ENCODE results near the gene ITGBL1. TPM values are rescaled to one million over a fixed set of nuclear protein-coding genes. Genes with fewer than 3 reads are reported as not detected.

The ITGBL1 gene
- total RNA-seq, 2 experiments from 2014 or later = not detected

DNA sequence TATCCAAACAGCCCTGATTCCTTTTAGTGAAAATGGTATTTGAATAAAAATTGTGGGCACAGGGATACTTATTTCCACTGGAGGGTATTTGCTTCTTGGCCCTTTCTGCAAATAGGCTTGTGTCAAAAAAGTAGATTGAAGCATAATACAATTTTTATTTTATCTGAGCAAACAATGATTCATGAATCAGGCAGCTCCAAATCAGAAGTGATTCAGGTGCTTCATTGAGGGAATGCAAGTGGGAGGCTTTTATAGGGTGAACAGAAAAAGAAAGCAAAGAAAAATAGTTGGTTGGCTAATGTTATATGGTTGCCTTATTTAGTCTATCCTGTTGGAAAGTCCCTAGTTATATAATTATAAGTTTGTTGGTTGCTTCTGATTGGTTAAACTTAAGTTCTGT, 117.9 kb downstream of the ITGBL1 start:
- no peaks in the 10 kb centered on the region for H3K4me1 Mint-ChIP-seq
- H3K27me3 Mint-ChIP-seq = peaks cover 6% of the 10 kb centered on the region
- CTCF ChIA-PET = no interaction called here
- no peak overlapping the region for H3K27ac Mint-ChIP-seq
- no peak overlapping the region for H3K4me3 Mint-ChIP-seq
- no peaks in the 10 kb centered on the region for H3K36me3 Mint-ChIP-seq (ENCODE audit: low read depth)
- H3K9me3 Mint-ChIP-seq = no peaks in the 10 kb centered on the region
- POLR2A ChIA-PET = no interaction called here
- DNase-seq = no peak

DNA sequence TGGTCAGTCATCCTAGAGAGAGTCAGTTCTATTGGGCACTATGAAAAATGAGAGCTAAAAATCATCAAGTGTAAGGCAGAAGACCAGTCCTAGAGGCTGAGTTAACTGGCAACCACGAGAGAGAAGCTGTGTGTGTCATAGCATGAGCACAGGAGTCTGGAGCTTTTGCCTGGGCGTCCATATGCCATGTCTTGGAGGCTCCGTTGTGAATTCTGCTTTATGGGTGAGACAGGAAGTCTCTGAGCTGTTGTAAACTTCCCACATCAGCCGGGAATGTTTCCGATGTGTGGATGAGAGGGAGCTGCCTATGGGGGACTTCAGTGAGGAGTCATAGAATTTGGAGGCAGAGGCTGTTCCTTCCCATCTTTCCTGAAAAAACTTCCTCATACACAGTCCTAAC, 120.0 kb downstream of the ITGBL1 start:
- Mint-ChIP-seq H3K27ac (no peak overlapping the region), H3K27me3 (peaks cover 6% of the 10 kb centered on the region), H3K36me3 (ENCODE audit: low read depth) (no peaks in the 10 kb centered on the region), H3K4me1 (no peaks in the 10 kb centered on the region), H3K4me3 (no peak overlapping the region), H3K9me3 (no peaks in the 10 kb centered on the region)
- ChIA-PET CTCF (no interaction called here), POLR2A (no interaction called here)
- DNase-seq = no peak

DNA sequence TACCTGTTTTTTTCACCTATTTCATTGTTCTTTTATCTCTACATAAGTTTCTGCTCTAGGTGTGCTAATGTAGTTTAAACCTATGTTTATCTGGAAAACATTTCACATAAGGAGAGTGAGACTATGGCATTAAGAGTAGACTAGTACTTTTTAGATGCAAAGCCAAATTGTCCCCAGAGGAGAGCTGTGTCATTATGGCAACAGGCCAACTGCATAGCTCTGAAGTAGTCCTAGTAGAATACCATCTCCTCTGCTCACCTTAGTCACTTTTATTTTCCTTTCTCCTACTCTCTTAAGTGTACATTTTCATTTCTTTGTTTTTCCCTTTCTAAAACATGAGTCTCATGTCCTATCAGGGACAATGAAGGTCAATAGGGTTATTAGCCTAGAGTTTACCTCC, 123.1 kb downstream of the ITGBL1 start:
- Mint-ChIP-seq H3K4me3 (no peak overlapping the region), H3K4me1 (no peaks in the 10 kb centered on the region), H3K27ac (no peak overlapping the region), H3K36me3 (ENCODE audit: low read depth) (no peaks in the 10 kb centered on the region), H3K27me3 (peaks cover 6% of the 10 kb centered on the region), H3K9me3 (no peaks in the 10 kb centered on the region)
- no peak for DNase-seq
- CTCF ChIA-PET = no interaction called here
- POLR2A ChIA-PET = no interaction called here

DNA sequence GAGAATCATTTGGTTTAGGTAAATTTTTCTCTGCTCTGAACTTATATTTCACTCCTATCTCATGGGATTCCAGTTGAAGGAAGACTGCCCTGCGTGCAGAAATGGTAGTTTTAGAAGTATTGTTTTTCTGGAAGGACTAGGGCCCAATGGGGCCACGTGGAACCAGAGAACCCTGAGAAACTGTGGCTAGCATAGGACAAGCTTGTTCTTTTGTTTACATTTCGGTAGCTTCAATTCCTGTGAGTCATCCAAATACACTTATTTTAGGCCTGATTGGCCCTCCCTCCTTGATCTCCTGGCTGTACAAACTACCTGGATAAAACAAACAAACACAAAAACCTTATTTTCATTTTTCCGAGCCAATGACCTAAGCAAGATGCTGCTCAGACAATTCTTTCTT, 124.0 kb downstream of the ITGBL1 start:
- POLR2A ChIA-PET = no interaction called here

DNA sequence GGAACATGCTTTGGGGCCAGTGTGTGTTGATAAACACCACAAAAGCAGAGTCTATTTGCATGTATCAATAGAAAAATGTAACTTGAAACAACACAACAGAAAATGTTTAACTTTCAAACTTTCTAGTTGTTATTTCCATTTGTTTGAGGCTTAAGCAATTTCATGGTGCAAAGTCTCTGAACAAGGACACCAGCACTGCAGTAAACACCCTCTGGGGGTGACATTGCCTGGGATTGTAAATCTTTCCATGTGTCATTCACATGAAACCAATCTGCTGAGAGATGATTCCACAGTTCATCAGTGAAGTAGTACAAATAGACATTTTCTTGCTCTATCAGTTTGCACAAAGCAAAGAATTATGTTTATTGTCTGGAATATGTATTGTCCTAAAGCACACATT, 124.5 kb downstream of the ITGBL1 start:
- Mint-ChIP-seq H3K4me3 (no peak overlapping the region), H3K36me3 (ENCODE audit: low read depth) (no peaks in the 10 kb centered on the region), H3K9me3 (no peaks in the 10 kb centered on the region), H3K4me1 (no peaks in the 10 kb centered on the region), H3K27ac (no peak overlapping the region), H3K27me3 (peaks cover 6% of the 10 kb centered on the region)
- CTCF ChIA-PET = no interaction called here
- POLR2A ChIA-PET = no interaction called here
- no peak for DNase-seq

More for the DNA sequence above, 124.0 kb downstream of the ITGBL1 start:
- CTCF ChIA-PET = no interaction called here
- no peak overlapping the region for H3K4me3 Mint-ChIP-seq
- no peaks in the 10 kb centered on the region for H3K4me1 Mint-ChIP-seq
- no peaks in the 10 kb centered on the region for H3K36me3 Mint-ChIP-seq (ENCODE audit: low read depth)
- peaks cover 6% of the 10 kb centered on the region for H3K27me3 Mint-ChIP-seq
- DNase-seq = no peak
- no peaks in the 10 kb centered on the region for H3K9me3 Mint-ChIP-seq
- no peak overlapping the region for H3K27ac Mint-ChIP-seq

DNA sequence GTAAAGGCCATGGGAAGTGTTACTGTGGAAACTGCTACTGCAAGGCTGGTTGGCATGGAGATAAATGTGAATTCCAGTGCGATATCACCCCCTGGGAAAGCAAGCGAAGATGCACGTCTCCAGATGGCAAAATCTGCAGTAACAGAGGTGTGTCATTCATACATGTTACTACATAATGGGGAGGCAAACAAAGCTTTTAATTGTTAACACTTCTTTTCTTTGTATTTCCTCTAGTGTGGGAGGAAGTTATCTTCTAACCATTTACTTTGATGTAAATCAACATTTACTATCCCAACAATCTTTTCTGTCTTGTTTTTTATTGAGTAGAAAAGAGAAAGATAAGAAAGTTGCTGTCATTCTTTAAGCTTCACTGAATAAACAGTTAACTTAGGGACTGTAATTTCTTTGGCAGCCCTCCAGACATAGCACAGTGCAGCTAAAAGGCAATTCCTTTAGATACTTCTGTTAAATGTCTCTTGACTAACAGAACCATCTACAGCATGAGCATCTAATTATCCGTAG, 126.9 kb downstream of the ITGBL1 start:
- H3K27ac Mint-ChIP-seq = no peak overlapping the region
- ChIA-PET POLR2A (no interaction called here), CTCF (no interaction called here)
- DNase-seq = no peak
- H3K4me1 Mint-ChIP-seq = no peaks in the 10 kb centered on the region
- no peak overlapping the region for H3K4me3 Mint-ChIP-seq
- no peaks in the 10 kb centered on the region for H3K36me3 Mint-ChIP-seq (ENCODE audit: low read depth)
- H3K27me3 Mint-ChIP-seq = peaks cover 6% of the 10 kb centered on the region
- no peaks in the 10 kb centered on the region for H3K9me3 Mint-ChIP-seq

DNA sequence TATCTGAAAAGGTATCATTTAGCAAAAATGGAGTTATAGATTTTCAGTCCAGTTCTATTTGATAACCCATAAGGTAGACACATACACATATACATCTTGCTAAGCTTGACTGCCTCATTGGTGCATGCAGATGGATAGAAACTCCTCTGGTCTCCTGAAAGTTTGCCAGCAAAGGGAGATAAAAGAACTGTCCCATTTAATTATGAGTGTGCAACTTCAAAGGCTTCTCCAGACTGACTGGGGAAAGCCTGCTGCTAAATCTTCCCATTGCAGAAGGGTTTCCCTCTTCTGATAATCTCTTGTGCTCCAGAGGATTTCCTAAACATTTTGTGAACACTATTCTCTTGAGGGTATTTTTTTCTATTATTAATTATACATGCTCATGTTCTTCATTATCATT, 131.9 kb downstream of the ITGBL1 start:
- H3K4me3 Mint-ChIP-seq = no peak overlapping the region
- peaks cover 6% of the 10 kb centered on the region for H3K27me3 Mint-ChIP-seq
- ChIA-PET CTCF (no interaction called here), POLR2A (no interaction called here)
- no peaks in the 10 kb centered on the region for H3K9me3 Mint-ChIP-seq
- H3K4me1 Mint-ChIP-seq = no peaks in the 10 kb centered on the region
- H3K36me3 Mint-ChIP-seq (ENCODE audit: low read depth) = no peaks in the 10 kb centered on the region
- DNase-seq = no peak
- no peak overlapping the region for H3K27ac Mint-ChIP-seq

DNA sequence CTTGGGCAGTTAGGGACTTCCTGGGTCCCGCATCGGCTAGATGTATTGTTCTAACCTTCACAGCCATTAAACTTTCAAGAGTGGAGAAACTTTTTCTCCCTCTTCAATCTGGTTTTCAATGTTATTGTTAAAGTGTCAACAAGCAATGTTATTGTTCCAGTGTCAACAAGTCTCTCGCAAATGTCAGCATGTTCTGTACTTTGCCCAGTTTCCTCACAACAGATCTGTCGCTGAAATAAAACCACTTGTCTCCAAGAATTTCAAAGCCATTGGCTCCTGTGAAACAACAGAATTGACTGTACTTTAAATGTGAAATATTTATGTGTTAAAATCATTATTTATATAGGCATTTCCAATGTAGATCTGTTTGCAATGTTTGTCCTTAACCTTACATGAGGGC, 138.0 kb downstream of the ITGBL1 start:
- ChIA-PET POLR2A (no interaction called here), CTCF (no interaction called here)
- Mint-ChIP-seq H3K36me3 (ENCODE audit: low read depth) (no peaks in the 10 kb centered on the region), H3K4me3 (no peak overlapping the region), H3K27me3 (peaks cover 3% of the 10 kb centered on the region), H3K9me3 (no peaks in the 10 kb centered on the region), H3K27ac (no peak overlapping the region), H3K4me1 (no peaks in the 10 kb centered on the region)
- no peak for DNase-seq

DNA sequence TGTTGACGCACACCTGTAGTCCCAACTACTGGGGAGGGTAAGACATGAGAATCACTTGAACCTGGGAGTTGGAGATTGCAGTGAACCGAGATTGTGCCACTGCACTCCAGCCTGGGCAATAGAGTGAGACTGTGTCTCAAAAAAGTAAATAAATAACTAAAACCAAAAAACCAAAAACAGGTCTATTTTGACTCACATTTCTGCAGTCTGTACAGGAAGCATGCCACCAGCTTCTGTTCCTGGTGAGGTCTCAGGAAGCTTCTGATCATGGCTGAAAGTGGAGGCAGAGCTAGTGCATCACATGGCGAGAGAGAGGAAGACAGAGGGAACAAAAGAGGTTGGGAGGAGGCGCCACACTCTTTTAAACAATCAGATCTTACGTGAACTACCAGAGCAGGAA, 142.5 kb downstream of the ITGBL1 start:
- H3K27me3 Mint-ChIP-seq = peaks cover 3% of the 10 kb centered on the region
- POLR2A ChIA-PET = no interaction called here
- no peak for DNase-seq
- no peaks in the 10 kb centered on the region for H3K36me3 Mint-ChIP-seq (ENCODE audit: low read depth)
- no peak overlapping the region for H3K4me3 Mint-ChIP-seq
- no peaks in the 10 kb centered on the region for H3K4me1 Mint-ChIP-seq
- H3K9me3 Mint-ChIP-seq = no peaks in the 10 kb centered on the region
- H3K27ac Mint-ChIP-seq = no peak overlapping the region
- CTCF ChIA-PET = no interaction called here

DNA sequence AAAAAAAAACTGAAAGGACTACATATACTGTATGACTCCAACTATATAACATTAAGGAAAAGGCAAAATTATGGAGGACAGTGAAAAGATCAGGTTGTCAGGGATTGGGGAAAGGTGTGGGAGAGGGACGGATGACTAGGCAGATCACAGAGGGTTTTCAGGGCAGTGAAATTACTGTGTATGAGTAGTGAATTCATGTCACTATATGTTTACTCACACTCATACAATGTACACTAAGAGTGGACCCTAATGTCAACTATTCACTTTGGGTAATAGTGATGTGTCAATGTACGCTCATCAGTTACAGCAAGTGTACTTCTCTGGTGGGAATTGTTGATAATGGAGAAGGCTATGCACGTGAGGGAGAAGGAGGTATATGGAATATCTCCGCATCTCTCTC, 144.3 kb downstream of the ITGBL1 start:
- ChIA-PET CTCF (no interaction called here), POLR2A (no interaction called here)
- DNase-seq = no peak
- H3K27me3 Mint-ChIP-seq = peaks cover 5% of the 10 kb centered on the region
- no peaks in the 10 kb centered on the region for H3K36me3 Mint-ChIP-seq (ENCODE audit: low read depth)
- H3K27ac Mint-ChIP-seq = no peak overlapping the region
- no peaks in the 10 kb centered on the region for H3K4me1 Mint-ChIP-seq
- H3K4me3 Mint-ChIP-seq = no peak overlapping the region
- no peaks in the 10 kb centered on the region for H3K9me3 Mint-ChIP-seq

DNA sequence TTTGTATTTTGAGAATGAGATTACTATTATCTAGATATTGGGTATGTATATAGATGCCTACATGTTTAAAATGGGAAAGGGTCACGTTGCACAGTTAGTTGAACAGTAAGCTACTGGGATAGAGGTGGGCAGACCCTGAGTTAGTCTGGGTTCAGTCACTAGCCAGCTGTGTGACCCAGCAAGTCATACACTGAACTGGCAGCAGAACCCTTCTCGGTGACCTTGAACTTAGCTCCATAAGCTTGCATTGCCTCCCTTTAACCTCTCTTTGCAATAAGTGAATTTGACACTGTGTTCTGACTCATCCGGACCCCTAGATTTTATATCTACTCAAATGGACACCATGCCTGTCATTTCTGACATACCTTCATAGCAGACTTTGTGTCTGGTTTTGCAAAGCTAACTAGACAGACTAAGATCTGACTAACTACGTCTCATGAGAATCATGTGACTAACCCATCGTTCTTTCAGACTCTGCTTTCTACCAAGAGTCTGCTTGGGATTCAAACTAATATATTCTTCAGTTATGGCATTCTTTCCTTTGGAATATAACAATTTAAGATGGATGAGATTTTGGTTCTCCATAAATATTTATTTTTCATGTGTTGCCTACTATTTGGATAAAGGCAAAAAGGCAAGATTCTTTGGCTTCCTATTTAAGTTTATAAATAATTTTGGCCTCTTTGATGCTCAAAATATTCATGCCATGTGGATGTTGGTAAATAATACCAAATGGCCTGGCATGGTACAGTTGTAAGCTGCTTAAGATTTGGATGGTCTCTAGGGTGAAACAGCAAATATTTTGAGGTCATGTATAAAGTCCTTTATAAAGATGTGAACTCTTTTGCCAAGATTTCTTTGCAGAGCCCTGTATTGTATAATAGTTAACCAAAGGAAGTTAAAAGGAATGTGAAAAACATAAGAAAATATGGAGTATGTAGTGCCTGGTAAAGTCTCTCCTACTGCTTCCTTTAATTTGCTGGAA, 159.3 kb downstream of the ITGBL1 start:
- no peaks in the 10 kb centered on the region for H3K9me3 Mint-ChIP-seq
- no peaks in the 10 kb centered on the region for H3K36me3 Mint-ChIP-seq (ENCODE audit: low read depth)
- H3K27me3 Mint-ChIP-seq = peaks cover 8% of the 10 kb centered on the region
- H3K27ac Mint-ChIP-seq = no peak overlapping the region
- H3K4me1 Mint-ChIP-seq = no peaks in the 10 kb centered on the region
- DNase-seq = no peak
- H3K4me3 Mint-ChIP-seq = no peak overlapping the region
- ChIA-PET POLR2A (no interaction called here), CTCF (no interaction called here)

DNA sequence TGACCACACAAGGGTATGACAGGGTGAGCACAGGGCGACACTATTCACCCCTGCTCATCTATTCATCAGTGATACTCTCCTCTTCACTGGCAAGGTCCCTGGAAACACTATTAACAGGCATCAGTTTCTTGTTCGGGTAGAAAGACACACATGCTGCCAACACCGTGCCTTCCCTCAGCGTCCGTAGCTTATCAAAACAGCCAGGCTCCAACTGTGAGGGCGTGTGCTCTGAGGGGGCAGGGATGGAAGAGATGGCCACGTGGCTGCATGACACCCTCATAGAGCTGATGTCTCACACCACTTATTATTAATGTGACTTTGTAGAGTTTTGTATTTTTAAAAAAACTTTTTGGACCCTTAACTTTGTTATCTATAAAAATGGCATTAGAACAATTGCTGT, 160.3 kb downstream of the ITGBL1 start:
- H3K9me3 Mint-ChIP-seq = no peaks in the 10 kb centered on the region
- no peak overlapping the region for H3K27ac Mint-ChIP-seq
- ChIA-PET POLR2A (no interaction called here), CTCF (no interaction called here)
- H3K4me1 Mint-ChIP-seq = no peaks in the 10 kb centered on the region
- H3K4me3 Mint-ChIP-seq = no peak overlapping the region
- H3K36me3 Mint-ChIP-seq (ENCODE audit: low read depth) = no peaks in the 10 kb centered on the region
- H3K27me3 Mint-ChIP-seq = peaks cover 6% of the 10 kb centered on the region
- no peak for DNase-seq

DNA sequence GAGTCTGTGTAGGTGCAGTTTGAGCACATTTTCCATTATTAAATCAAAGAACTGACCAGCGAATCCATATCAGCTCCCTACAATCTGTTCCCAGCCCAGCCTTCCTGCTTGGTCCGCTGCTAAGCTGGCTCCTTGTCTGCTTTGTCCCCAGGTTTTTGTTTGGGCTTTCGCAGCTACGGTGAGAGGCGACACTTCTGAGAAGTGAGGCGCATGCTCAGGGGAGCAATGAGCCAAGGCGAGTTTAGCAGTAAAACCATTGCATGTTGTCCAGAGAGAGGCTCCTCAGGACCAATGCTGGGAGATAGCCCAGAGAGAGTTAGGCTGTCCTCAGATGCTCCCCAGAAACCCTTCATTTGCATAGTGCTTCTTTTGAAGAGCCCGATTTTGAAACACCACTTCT, 162.0 kb downstream of the ITGBL1 start:
- Mint-ChIP-seq H3K4me3 (no peak overlapping the region), H3K9me3 (no peaks in the 10 kb centered on the region), H3K4me1 (no peaks in the 10 kb centered on the region), H3K27ac (no peak overlapping the region), H3K27me3 (peaks cover 4% of the 10 kb centered on the region), H3K36me3 (ENCODE audit: low read depth) (no peaks in the 10 kb centered on the region)
- no peak for DNase-seq
- ChIA-PET POLR2A (no interaction called here), CTCF (no interaction called here)
